ENCODE data around the gene ALK. TPM values are rescaled to one million over a fixed set of nuclear protein-coding genes. Genes with fewer than 3 reads are reported as not detected.
"Not testable (repeated sequence)": the region's sequence is repeated elsewhere in the genome, so short reads cannot be mapped to it uniquely, and the experiment has no call there.

ALK gene
- total and polyA plus RNA-seq, 2 experiments from 2014 or later = 0.35 TPM; not detected in 1

DNA sequence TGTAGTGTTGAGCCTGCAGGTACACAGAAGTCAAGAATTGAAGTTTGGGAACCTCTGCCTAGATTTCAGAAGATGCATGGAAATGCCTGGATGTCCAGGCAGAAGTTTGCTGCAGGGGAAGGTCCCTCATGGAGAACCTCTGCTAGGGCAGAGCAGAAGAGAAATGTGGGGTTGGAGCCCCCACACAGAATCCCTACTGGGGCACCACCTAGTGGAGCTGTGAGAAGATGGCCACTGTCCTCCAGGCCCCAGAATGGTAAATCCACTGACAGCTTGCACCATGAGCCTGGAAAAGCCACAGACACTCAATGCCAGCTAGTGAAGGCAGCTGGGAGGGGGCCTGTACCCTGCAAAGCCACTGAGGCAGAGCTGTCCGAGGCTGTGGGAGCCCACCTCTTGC, 97.2 kb downstream of the ALK start:
- ATAC-seq; H3K4me3 Mint-ChIP-seq; H3K27ac Mint-ChIP-seq; H3K4me3 ChIP-seq; H3K36me3 ChIP-seq (ENCODE audit: insufficient read depth); H3F3A ChIP-seq (replicated peaks; ENCODE audit: low read depth); H3K79me2 ChIP-seq (replicated peaks; ENCODE audit: insufficient read depth); H4K20me1 ChIP-seq (replicated peaks; ENCODE audit: insufficient read depth); H2AFZ ChIP-seq; DNase-seq (ENCODE audit: low spot score); H3K4me2 ChIP-seq; H3K27me3 ChIP-seq (ENCODE audit: insufficient read depth); H3K4me1 Mint-ChIP-seq; H3K4me1 ChIP-seq (ENCODE audit: insufficient read depth); H3K9me2 ChIP-seq (ENCODE audit: insufficient read depth); H3K27me3 Mint-ChIP-seq (ENCODE audit: insufficient read depth, low read depth, poor library complexity); H3K27ac ChIP-seq (ENCODE audit: low read depth): not testable (repeated sequence)
- TF ChIP-seq CTCF (conservative IDR thresholded peaks at IDR 0.05; ENCODE audit: low read depth in 2 of 2) = peak in 1 of 2 experiments; percentile 42; a peak in 3 of 4 replicates
- Mint-ChIP-seq H3K36me3 (ENCODE audit: low read depth) (peaks cover 25% of the 10 kb centered on the region), H3K9me3 (peaks cover 34% of the 10 kb centered on the region)

- no peak overlapping the region for H3K4me3 ChIP-seq
- H3K27me3 ChIP-seq (ENCODE audit: insufficient read depth) = no peaks in the 10 kb centered on the region
- DNase-seq (ENCODE audit: low spot score) (no peak), ATAC-seq (no peak)
- H2AFZ ChIP-seq = no peak overlapping the region
- H4K20me1 ChIP-seq (replicated peaks; ENCODE audit: insufficient read depth) = no peaks in the 10 kb centered on the region
- peaks cover 32% of the 10 kb centered on the region for H3K9me3 Mint-ChIP-seq
- peaks cover 25% of the 10 kb centered on the region for H3K36me3 Mint-ChIP-seq (ENCODE audit: low read depth)
- no peak overlapping the region for H3K4me2 ChIP-seq
- H3F3A ChIP-seq (replicated peaks; ENCODE audit: low read depth) = no peaks in the 10 kb centered on the region
- no peaks in the 10 kb centered on the region for H3K79me2 ChIP-seq (replicated peaks; ENCODE audit: insufficient read depth)
- H3K27ac Mint-ChIP-seq = no peak overlapping the region
- H3K9me2 ChIP-seq (ENCODE audit: insufficient read depth) = no peaks in the 10 kb centered on the region; the same call in 1 of the 2 replicates
- no peak overlapping the region for H3K27ac ChIP-seq (ENCODE audit: low read depth)
- no peaks in the 10 kb centered on the region for H3K27me3 Mint-ChIP-seq (ENCODE audit: insufficient read depth, low read depth, poor library complexity)
- no peak overlapping the region for H3K4me3 Mint-ChIP-seq
- H3K4me1 ChIP-seq (ENCODE audit: insufficient read depth) = no peaks in the 10 kb centered on the region; the same call in none of the 2 replicates
- H3K4me1 Mint-ChIP-seq = peaks cover 10% of the 10 kb centered on the region; the same call in 2 of the 3 replicates
- no peaks in the 10 kb centered on the region for H3K36me3 ChIP-seq (ENCODE audit: insufficient read depth)
- TF ChIP-seq JUNB (IDR thresholded peaks at IDR 0.05; ENCODE audit: unreplicated experiment) (no peak), REST (IDR thresholded peaks at IDR 0.05; ENCODE audit: unreplicated experiment) (no peak), EZH2phosphoT487 (IDR thresholded peaks at IDR 0.05; ENCODE audit: unreplicated experiment) (no peak), NANOG (IDR thresholded peaks at IDR 0.05; ENCODE audit: borderline replicate concordance) (no peak), ZNF462 (CRISPR knock-in tag; IDR thresholded peaks at IDR 0.05) (no peak), CREB1 (CRISPR knock-in tag; IDR thresholded peaks at IDR 0.05; ENCODE audit: low read depth) (no peak)
- TF ChIP-seq, protein P1, sequence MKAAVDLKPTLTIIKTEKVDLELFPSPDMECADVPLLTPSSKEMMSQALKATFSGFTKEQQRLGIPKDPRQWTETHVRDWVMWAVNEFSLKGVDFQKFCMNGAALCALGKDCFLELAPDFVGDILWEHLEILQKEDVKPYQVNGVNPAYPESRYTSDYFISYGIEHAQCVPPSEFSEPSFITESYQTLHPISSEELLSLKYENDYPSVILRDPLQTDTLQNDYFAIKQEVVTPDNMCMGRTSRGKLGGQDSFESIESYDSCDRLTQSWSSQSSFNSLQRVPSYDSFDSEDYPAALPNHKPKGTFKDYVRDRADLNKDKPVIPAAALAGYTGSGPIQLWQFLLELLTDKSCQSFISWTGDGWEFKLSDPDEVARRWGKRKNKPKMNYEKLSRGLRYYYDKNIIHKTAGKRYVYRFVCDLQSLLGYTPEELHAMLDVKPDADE (IDR thresholded peaks at IDR 0.05) = no peak
These were observed 99.8 kb downstream of the ALK start for GRCh38 chr2:29821591-29821990.
